GM21367 (cell line): ENCODE results near the gene NUCKS1.

Experiments used
- ATAC-seq: cut with Tn5 transposase; IDR thresholded peaks from one replicate; pipeline ENCODE4 v1.9.1; 2021; ENCODE audit not compliant: unreplicated experiment

Gene NUCKS1

GRCh38 chr1:205701891-205702290, 48.1 kb downstream of the NUCKS1 start:
- ATAC-seq, result no peak

- ATAC-seq, result no peak
Measured at GRCh38 chr1:205701420-205701819, 48.6 kb downstream of the NUCKS1 start.

- ATAC-seq, result no peak
Measured at GRCh38 chr1:205700865-205701401, 49.0 kb downstream of the NUCKS1 start.

- ATAC-seq, result no peak
Measured at GRCh38 chr1:205699416-205699815, 50.6 kb downstream of the NUCKS1 start.

- no peak for ATAC-seq
Measured at GRCh38 chr1:205698921-205699320, 51.1 kb downstream of the NUCKS1 start.

GRCh38 chr1:205693421-205693991, 56.5 kb downstream of the NUCKS1 start:
- ATAC-seq, result no peak

- no peak for ATAC-seq
Measured at GRCh38 chr1:205692423-205692822, 57.6 kb downstream of the NUCKS1 start.

GRCh38 chr1:205690122-205690756, 59.7 kb downstream of the NUCKS1 start:
- no peak for ATAC-seq

GRCh38 chr1:205689479-205689878, 60.5 kb downstream of the NUCKS1 start:
- no peak for ATAC-seq

- ATAC-seq, result no peak
Measured at GRCh38 chr1:205688171-205689080, 61.6 kb downstream of the NUCKS1 start.

GRCh38 chr1:205687242-205687641, 62.7 kb downstream of the NUCKS1 start:
- ATAC-seq, result no peak

- no peak for ATAC-seq
Measured at GRCh38 chr1:205681364-205681763, 68.6 kb downstream of the NUCKS1 start.

GRCh38 chr1:205680073-205680851, 69.7 kb downstream of the NUCKS1 start, which contains the start of gene SLC45A3:
TSS of gene SLC45A3 (minus strand) at chr1:205680509. CDS start at chr1:205664656, 15,853 bp downstream.
- ATAC-seq, result no peak

- no peak for ATAC-seq
Measured at GRCh38 chr1:205678286-205679111, 71.5 kb downstream of the NUCKS1 start.

GRCh38 chr1:205677167-205677566, 72.8 kb downstream of the NUCKS1 start:
- ATAC-seq, result no peak

GRCh38 chr1:205676597-205676996, 73.4 kb downstream of the NUCKS1 start:
- no peak for ATAC-seq

GRCh38 chr1:205676002-205676401, 74.0 kb downstream of the NUCKS1 start:
- ATAC-seq, result no peak

GRCh38 chr1:205675247-205675646, 74.7 kb downstream of the NUCKS1 start:
- ATAC-seq, result no peak

- no peak for ATAC-seq
Measured at GRCh38 chr1:205672970-205673369, 77.0 kb downstream of the NUCKS1 start.

- ATAC-seq, result no peak
Measured at GRCh38 chr1:205672395-205672889, 77.5 kb downstream of the NUCKS1 start.
